Stomach (tissue), 4 donors: ENCODE measurements around the gene IFNA10.
"Not testable (repeated sequence)": the region's sequence is repeated elsewhere in the genome, so short reads cannot be mapped to it uniquely, and the experiment has no call there.

Experiments
- CTCF ChIP-seq, 7 experiments: fragments of 450-650 bp in 4 of 7; fragments of 200-600 bp in 3 of 7; sonication (generic) in 3 of 7; IDR thresholded peaks; one replicate each; pipeline ENCODE4 v1.5.1; 2016 to 2019; ENCODE audit warnings: antibody characterized with exemption in 7 of 7, control low read depth in 2 of 7, mild to moderate bottlenecking in 1 of 7
- POLR2AphosphoS5 ChIP-seq, 3 donors: sonication (generic); formaldehyde crosslinking; IDR thresholded peaks; one replicate each; pipeline ENCODE4 v1.6.1; 2016; ENCODE audit warnings: antibody characterized with exemption in 3 of 3

GRCh38 chr9:21166560-21166959 lies 40.4 kb downstream of the IFNA10 start, which contains the start of gene IFNA21:
- not testable (repeated sequence) for TF ChIP-seq CTCF, POLR2AphosphoS5 (IDR thresholded peaks at IDR 0.05)
